HEK293T (cell line): ENCODE data around the gene ZMAT5.

ENCODE experiments used
- CTCF ChIA-PET: fragments of 350-600 bp; formaldehyde crosslinking; extraction: SDS; loops from one replicate; lab custom pipeline; 2021; ENCODE audit warnings: antibody characterized with exemption, inconsistent platforms; lab: Yijun Ruan, JAX
- POLR2A ChIA-PET: fragments of 350-600 bp; formaldehyde crosslinking; extraction: SDS; loops from one replicate; lab custom pipeline; 2020; ENCODE audit warnings: antibody characterized with exemption, inconsistent platforms; lab: Yijun Ruan, JAX
- DNase-seq: peaks from one replicate; pipeline ENCODE4 v3.0.0; 2012; ENCODE audit warnings: mixed read lengths; ENCODE audit errors: extremely low spot score
- ARNT ChIP-seq: fragments of 450-650 bp; IDR thresholded peaks from 2 replicates; pipeline ENCODE4 v1.6.1; 2017; ENCODE audit warnings: mild to moderate bottlenecking
- BHLHE40 ChIP-seq: fragments of 450-650 bp; IDR thresholded peaks from 2 replicates; pipeline ENCODE4 v1.6.1; 2016; ENCODE audit warnings: mild to moderate bottlenecking, moderate library complexity, borderline replicate concordance
- CTBP1 ChIP-seq: fragments of 450-650 bp; IDR thresholded peaks from 2 replicates; pipeline ENCODE4 v1.6.1; 2016; ENCODE audit warnings: borderline replicate concordance
- ELF4 ChIP-seq: fragments of 450-650 bp; IDR thresholded peaks from 2 replicates; pipeline ENCODE4 v1.6.1; 2017; ENCODE audit warnings: antibody characterized with exemption
- FOXA1 ChIP-seq: fragments of 450-650 bp; IDR thresholded peaks from 2 replicates; pipeline ENCODE4 v1.6.1; 2016; ENCODE audit warnings: mild to moderate bottlenecking
- FOXK2 ChIP-seq: fragments of 450-650 bp; IDR thresholded peaks from 2 replicates; pipeline ENCODE4 v1.6.1; 2016; ENCODE audit warnings: mild to moderate bottlenecking
- FOXM1 ChIP-seq: fragments of 450-650 bp; IDR thresholded peaks from 2 replicates; pipeline ENCODE4 v1.6.1; 2017; ENCODE audit warnings: mild to moderate bottlenecking, borderline replicate concordance
- HDGF ChIP-seq: fragments of 450-650 bp; IDR thresholded peaks from 2 replicates; pipeline ENCODE4 v1.6.1; 2017; ENCODE audit warnings: antibody characterized with exemption, borderline replicate concordance
- L3MBTL2 ChIP-seq: fragments of 450-650 bp; conservative IDR thresholded peaks from 2 replicates; pipeline ENCODE4 v1.6.1; 2016; ENCODE audit warnings: mild to moderate bottlenecking
- LEF1 ChIP-seq: fragments of 450-650 bp; IDR thresholded peaks from 2 replicates; pipeline ENCODE4 v1.6.1; 2017; ENCODE audit warnings: mild to moderate bottlenecking, borderline replicate concordance
- NFRKB ChIP-seq: fragments of 450-650 bp; IDR thresholded peaks from 2 replicates; pipeline ENCODE4 v1.6.1; 2016; ENCODE audit warnings: mild to moderate bottlenecking, moderate library complexity
- PKNOX1 ChIP-seq: fragments of 450-650 bp; IDR thresholded peaks from 2 replicates; pipeline ENCODE4 v1.6.1; 2016
- SP1 ChIP-seq: fragments of 450-650 bp; IDR thresholded peaks from 2 replicates; pipeline ENCODE4 v1.6.1; 2017
- SUZ12 ChIP-seq: fragments of 450-650 bp; IDR thresholded peaks from 2 replicates; pipeline ENCODE4 v1.6.1; 2016; ENCODE audit warnings: mild to moderate bottlenecking
- TARDBP ChIP-seq: fragments of 450-650 bp; IDR thresholded peaks from 2 replicates; pipeline ENCODE4 v1.6.1; 2016
- ZNF384 ChIP-seq: fragments of 450-650 bp; IDR thresholded peaks from 2 replicates; pipeline ENCODE4 v1.6.1; 2016

The ZMAT5 gene

GRCh38 chr22:29742326-29742725 is 24.5 kb downstream of the ZMAT5 start:
- ChIA-PET POLR2A (interaction anchor here (0.8 kb wide), 1 partner anchor 25 kb away, joined by 4 read pairs; the partner anchor contains the start of genes UQCR10 and ZMAT5), CTCF (no interaction called here)
- TF ChIP-seq FOXM1, result no peak
- TF ChIP-seq NFRKB, result no peak
- no peak for TF ChIP-seq CTBP1
- TF ChIP-seq LEF1, result no peak
- no peak for TF ChIP-seq SUZ12
- no peak for TF ChIP-seq ARNT
- no peak for TF ChIP-seq L3MBTL2
- TF ChIP-seq HDGF, result no peak
- no peak for TF ChIP-seq PKNOX1
- no peak for TF ChIP-seq FOXA1
- no peak for TF ChIP-seq TARDBP
- no peak for TF ChIP-seq BHLHE40
- no peak for TF ChIP-seq ZNF384
- TF ChIP-seq SP1, result no peak
- TF ChIP-seq ELF4, result no peak
- no peak for TF ChIP-seq FOXK2
- DNase-seq, result no peak

GRCh38 chr22:29741926-29742325 is 24.9 kb downstream of the ZMAT5 start:
- no peak for DNase-seq
- CTCF ChIA-PET, result no interaction called here
- POLR2A ChIA-PET, result interaction anchor here (0.8 kb wide), 1 partner anchor 25 kb away, joined by 4 read pairs; the partner anchor contains the start of genes UQCR10 and ZMAT5
- TF ChIP-seq ZNF384, result no peak
- TF ChIP-seq FOXA1, result no peak
- no peak for TF ChIP-seq PKNOX1
- no peak for TF ChIP-seq HDGF
- TF ChIP-seq L3MBTL2, result no peak
- no peak for TF ChIP-seq BHLHE40
- TF ChIP-seq CTBP1, result no peak
- no peak for TF ChIP-seq FOXK2
- TF ChIP-seq TARDBP, result no peak
- TF ChIP-seq ELF4, result no peak
- no peak for TF ChIP-seq ARNT
- TF ChIP-seq NFRKB, result no peak
- no peak for TF ChIP-seq LEF1
- TF ChIP-seq FOXM1, result no peak
- TF ChIP-seq SUZ12, result no peak
- no peak for TF ChIP-seq SP1

- TF ChIP-seq SUZ12 (no peak), FOXM1 (no peak), ARNT (no peak), NFRKB (no peak), FOXA1 (no peak), TARDBP (no peak), HDGF (no peak), L3MBTL2 (no peak), BHLHE40 (no peak), ZNF384 (no peak), PKNOX1 (no peak), FOXK2 (no peak), CTBP1 (no peak), ELF4 (no peak), SP1 (no peak), LEF1 (no peak)
- ChIA-PET CTCF (no interaction called here), POLR2A (no interaction called here)
- DNase-seq, result no peak
Observed at GRCh38 chr22:29740216-29740615, 26.6 kb downstream of the ZMAT5 start.

GRCh38 chr22:29739346-29739875 is 27.4 kb downstream of the ZMAT5 start:
- no peak for DNase-seq
- POLR2A ChIA-PET, result no interaction called here
- CTCF ChIA-PET, result interaction anchor here (0.6 kb wide), 1 partner anchor 240 kb away, joined by 4 read pairs; no protein-coding TSS in a partner anchor

GRCh38 chr22:29738118-29738815 is 28.5 kb downstream of the ZMAT5 start:
- ChIA-PET CTCF (no interaction called here), POLR2A (no interaction called here)
- no peak for DNase-seq
- TF ChIP-seq LEF1, result no peak
- no peak for TF ChIP-seq ELF4
- TF ChIP-seq L3MBTL2, result no peak
- TF ChIP-seq FOXK2, result no peak
- no peak for TF ChIP-seq ZNF384
- TF ChIP-seq FOXM1, result no peak
- no peak for TF ChIP-seq FOXA1

More at GRCh38 chr22:29739346-29739875, 27.4 kb downstream of the ZMAT5 start:
- TF ChIP-seq PKNOX1 (no peak), FOXM1 (no peak), L3MBTL2 (no peak), FOXK2 (no peak), NFRKB (no peak), ZNF384 (no peak), BHLHE40 (no peak)
